Measurements from ENCODE around the gene AGMO.

AGMO gene

GRCh38 chr7:15604166-15604565 is 42.4 kb upstream of the AGMO start:
- no peak overlapping the region for H3K4me3 ChIP-seq (ENCODE audit: low read depth in 1 of 2, low read length in 1 of 2)

GRCh38 chr7:15603124-15603523 is 41.3 kb upstream of the AGMO start:
- Histone ChIP-seq H3K4me3 (ENCODE audit: low read depth in 1 of 2, low read length in 1 of 2) (no peak overlapping the region), H3K36me3 (no peaks in the 10 kb centered on the region), H3K27me3 (no peaks in the 10 kb centered on the region), H3K9me3 (peaks cover 3% of the 10 kb centered on the region), H3K4me1 (ENCODE audit: control insufficient read depth in 1 of 2, insufficient read depth in 1 of 2, low read depth in 1 of 2, low read length in 1 of 2) (no peaks in the 10 kb centered on the region), H3K27ac (no peak overlapping the region)
- TF ChIP-seq CTCF (IDR thresholded peaks at IDR 0.05) = no peak

More at GRCh38 chr7:15604166-15604565, 42.4 kb upstream of the AGMO start:
- Histone ChIP-seq H3K27me3 (no peaks in the 10 kb centered on the region), H3K36me3 (no peaks in the 10 kb centered on the region), H3K27ac (no peak overlapping the region), H3K4me1 (ENCODE audit: control insufficient read depth in 1 of 2, insufficient read depth in 1 of 2, low read depth in 1 of 2, low read length in 1 of 2) (no peaks in the 10 kb centered on the region), H3K9me3 (peaks cover 3% of the 10 kb centered on the region)
- no peak for TF ChIP-seq CTCF (IDR thresholded peaks at IDR 0.05)

- no peak for TF ChIP-seq CTCF (IDR thresholded peaks at IDR 0.05)
- Histone ChIP-seq H3K27ac (no peak overlapping the region), H3K9me3 (peaks cover 3% of the 10 kb centered on the region), H3K4me3 (ENCODE audit: low read depth in 1 of 2, low read length in 1 of 2) (no peak overlapping the region), H3K27me3 (no peaks in the 10 kb centered on the region), H3K4me1 (ENCODE audit: control insufficient read depth in 1 of 2, insufficient read depth in 1 of 2, low read depth in 1 of 2, low read length in 1 of 2) (no peaks in the 10 kb centered on the region), H3K36me3 (no peaks in the 10 kb centered on the region)
These were observed 40.4 kb upstream of the AGMO start for GRCh38 chr7:15602236-15602635.

- Histone ChIP-seq H3K36me3 (no peaks in the 10 kb centered on the region), H3K27me3 (no peaks in the 10 kb centered on the region), H3K4me1 (ENCODE audit: control insufficient read depth in 1 of 2, insufficient read depth in 1 of 2, low read depth in 1 of 2, low read length in 1 of 2) (no peaks in the 10 kb centered on the region), H3K4me3 (ENCODE audit: low read depth in 1 of 2, low read length in 1 of 2) (no peak overlapping the region), H3K9me3 (peaks cover 3% of the 10 kb centered on the region), H3K27ac (no peak overlapping the region)
- no peak for TF ChIP-seq CTCF (IDR thresholded peaks at IDR 0.05)
These were observed 39.4 kb upstream of the AGMO start for GRCh38 chr7:15601175-15601574.

GRCh38 chr7:15600298-15600697 is 38.5 kb upstream of the AGMO start:
- no peaks in the 10 kb centered on the region for H3K4me1 ChIP-seq (ENCODE audit: control insufficient read depth in 1 of 2, insufficient read depth in 1 of 2, low read depth in 1 of 2, low read length in 1 of 2)
- TF ChIP-seq CTCF (IDR thresholded peaks at IDR 0.05) = no peak

GRCh38 chr7:15594461-15594860 is 32.6 kb upstream of the AGMO start:
- no peak for TF ChIP-seq CTCF (IDR thresholded peaks at IDR 0.05)
- no peaks in the 10 kb centered on the region for H3K36me3 ChIP-seq
- H3K4me3 ChIP-seq (ENCODE audit: low read depth in 1 of 2, low read length in 1 of 2) = no peak overlapping the region

More at GRCh38 chr7:15600298-15600697, 38.5 kb upstream of the AGMO start:
- H3K4me3 ChIP-seq (ENCODE audit: low read depth in 1 of 2, low read length in 1 of 2) = no peak overlapping the region
- H3K27me3 ChIP-seq = no peaks in the 10 kb centered on the region
- H3K9me3 ChIP-seq = peaks cover 3% of the 10 kb centered on the region
- no peak overlapping the region for H3K27ac ChIP-seq
- no peaks in the 10 kb centered on the region for H3K36me3 ChIP-seq

More at GRCh38 chr7:15594461-15594860, 32.6 kb upstream of the AGMO start:
- Histone ChIP-seq H3K9me3 (peaks cover 1% of the 10 kb centered on the region), H3K4me1 (ENCODE audit: control insufficient read depth in 1 of 2, insufficient read depth in 1 of 2, low read depth in 1 of 2, low read length in 1 of 2) (no peaks in the 10 kb centered on the region), H3K27ac (no peak overlapping the region), H3K27me3 (no peaks in the 10 kb centered on the region)

Measured in neutrophil (primary cell).